Measurements from ENCODE around the gene MT1A.

MT1A gene

GRCh38 chr16:56606476-56607108 is 31.9 kb upstream of the MT1A start:
- TF ChIP-seq ZNF274 (IDR thresholded peaks at IDR 0.05; ENCODE audit: low read depth, low read length) = no peak
- H3K4me3 ChIP-seq (ENCODE audit: low read length) = no peak overlapping the region

- H3K4me3 ChIP-seq (ENCODE audit: low read length) = no peak overlapping the region
- no peak for TF ChIP-seq ZNF274 (IDR thresholded peaks at IDR 0.05; ENCODE audit: low read depth, low read length)
These were observed 31.3 kb upstream of the MT1A start for GRCh38 chr16:56607109-56607618.

DNA sequence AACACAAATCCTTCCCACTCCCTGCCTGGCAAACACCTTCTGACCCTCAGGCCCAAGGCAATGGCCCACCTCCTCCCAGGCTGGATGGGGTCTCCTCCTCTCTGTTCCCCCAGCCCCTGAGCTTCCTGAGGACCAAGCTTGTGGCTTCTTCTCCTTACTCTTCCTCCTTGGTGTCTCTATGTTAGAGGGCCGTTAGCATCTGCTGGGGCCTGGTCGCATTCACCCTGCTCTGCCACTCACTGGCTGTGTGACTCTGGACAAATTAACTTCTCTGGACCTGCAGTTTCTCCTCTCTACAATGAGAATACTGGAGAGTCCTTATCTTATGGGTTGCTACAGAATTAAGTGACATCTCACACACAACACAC is 30.8 kb upstream of the MT1A start:
- no peak for TF ChIP-seq ZNF274 (IDR thresholded peaks at IDR 0.05; ENCODE audit: low read depth, low read length)
- no peak overlapping the region for H3K4me3 ChIP-seq (ENCODE audit: low read length)

DNA sequence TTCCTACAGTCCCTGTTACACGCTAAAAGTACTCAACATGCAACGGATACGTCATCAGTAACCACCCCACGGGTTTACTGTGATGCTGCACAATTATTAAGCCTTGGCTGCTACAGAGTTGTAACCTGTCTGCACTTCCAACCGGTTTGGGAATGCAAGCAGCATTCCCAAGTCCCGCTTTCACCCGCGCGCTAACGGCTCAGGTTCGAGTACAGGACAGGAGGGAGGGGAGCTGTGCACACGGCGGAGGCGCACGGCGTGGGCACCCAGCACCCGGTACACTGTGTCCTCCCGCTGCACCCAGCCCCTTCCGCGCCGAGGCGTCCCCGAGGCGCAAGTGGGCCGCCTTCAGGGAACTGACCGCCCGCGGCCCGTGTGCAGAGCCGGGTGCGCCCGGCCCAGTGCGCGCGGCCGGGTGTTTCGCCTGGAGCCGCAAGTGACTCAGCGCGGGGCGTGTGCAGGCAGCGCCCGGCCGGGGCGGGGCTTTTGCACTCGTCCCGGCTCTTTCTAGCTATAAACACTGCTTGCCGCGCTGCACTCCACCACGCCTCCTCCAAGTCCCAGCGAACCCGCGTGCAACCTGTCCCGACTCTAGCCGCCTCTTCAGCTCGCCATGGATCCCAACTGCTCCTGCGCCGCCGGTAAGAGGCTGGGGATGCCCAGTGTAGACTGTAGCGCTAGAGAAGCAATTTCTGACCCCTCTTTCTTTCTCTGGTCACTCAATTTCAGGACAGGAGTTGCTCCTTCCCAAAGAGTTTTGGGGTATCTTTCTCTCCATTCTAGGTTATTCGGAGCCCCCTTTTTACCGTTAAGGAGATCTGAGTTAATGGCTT is 30.2 kb upstream of the MT1A start, which contains the start of gene MT2A:
Gene MT2A (plus strand): TSS at position 542 of the 833 bp plus-strand sequence. CDS start 72 bp downstream, at position 614.
- TF ChIP-seq ZNF274 (IDR thresholded peaks at IDR 0.05; ENCODE audit: low read depth, low read length) = no peak

GRCh38 chr16:56608876-56609462 is 29.5 kb upstream of the MT1A start:
- peak overlapping the region; percentile 69 for H3K4me3 ChIP-seq (ENCODE audit: low read length)
- no peak for TF ChIP-seq ZNF274 (IDR thresholded peaks at IDR 0.05; ENCODE audit: low read depth, low read length)

More for the DNA sequence above, 30.2 kb upstream of the MT1A start, which contains the start of gene MT2A:
- H3K4me3 ChIP-seq (ENCODE audit: low read length) = peak within 1 kb of the TSS; percentile 69

DNA sequence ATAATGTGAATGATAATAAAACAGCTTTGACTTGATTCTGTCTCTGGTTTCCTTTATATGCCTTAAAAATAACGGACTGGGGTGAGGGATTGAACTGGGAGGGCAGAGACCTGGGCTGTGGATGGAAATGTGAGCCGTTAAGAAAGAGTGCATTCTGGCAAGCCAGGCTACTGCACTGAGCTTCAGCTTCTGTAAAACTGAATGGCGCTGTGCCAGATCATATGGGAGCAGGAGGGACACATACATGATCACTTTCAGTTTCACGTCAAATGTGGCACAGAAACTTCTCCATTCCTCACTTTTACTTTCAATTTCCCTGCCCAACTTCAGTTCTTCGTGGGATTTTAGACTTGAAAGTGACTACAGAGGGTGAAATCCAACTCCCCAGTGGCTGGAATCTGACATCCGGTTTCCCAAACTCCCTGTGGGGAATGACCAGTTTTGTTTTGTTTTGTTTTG is 29.0 kb upstream of the MT1A start:
- H3K4me3 ChIP-seq (ENCODE audit: low read length) = peak overlapping the region; percentile 69
- no peak for TF ChIP-seq ZNF274 (IDR thresholded peaks at IDR 0.05; ENCODE audit: low read depth, low read length)

DNA sequence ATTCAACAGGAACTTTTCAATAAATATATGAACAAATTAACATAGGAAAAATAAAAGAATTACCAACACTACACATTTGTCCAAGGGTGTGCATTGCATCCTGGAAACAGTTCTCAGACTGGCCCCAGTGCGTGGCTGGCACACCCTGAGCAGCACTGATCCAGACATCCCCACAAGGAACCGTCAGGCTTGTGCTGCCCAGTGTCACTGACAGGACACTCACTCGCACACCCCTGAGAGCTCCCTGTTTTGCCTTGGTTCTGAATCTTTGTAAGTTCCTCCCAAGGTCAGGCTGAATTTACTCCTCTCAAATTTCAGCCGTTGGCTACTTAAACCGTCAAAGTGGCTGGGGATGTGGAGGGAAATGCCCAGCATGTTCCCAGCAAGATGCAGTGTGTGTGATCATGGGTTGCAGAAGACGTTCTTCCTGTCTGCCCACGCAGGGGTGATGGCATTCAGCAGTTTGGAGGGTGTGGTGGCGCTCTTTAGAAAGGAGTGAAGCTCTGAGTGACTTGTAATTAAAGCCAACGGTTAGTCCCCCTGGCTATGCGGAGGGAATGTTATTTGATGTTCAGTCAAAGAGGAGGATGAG is 28.4 kb upstream of the MT1A start:
- no peak for TF ChIP-seq ZNF274 (IDR thresholded peaks at IDR 0.05; ENCODE audit: low read depth, low read length)
- H3K4me3 ChIP-seq (ENCODE audit: low read length) = no peak overlapping the region; the same call in 1 of the 2 replicates

DNA sequence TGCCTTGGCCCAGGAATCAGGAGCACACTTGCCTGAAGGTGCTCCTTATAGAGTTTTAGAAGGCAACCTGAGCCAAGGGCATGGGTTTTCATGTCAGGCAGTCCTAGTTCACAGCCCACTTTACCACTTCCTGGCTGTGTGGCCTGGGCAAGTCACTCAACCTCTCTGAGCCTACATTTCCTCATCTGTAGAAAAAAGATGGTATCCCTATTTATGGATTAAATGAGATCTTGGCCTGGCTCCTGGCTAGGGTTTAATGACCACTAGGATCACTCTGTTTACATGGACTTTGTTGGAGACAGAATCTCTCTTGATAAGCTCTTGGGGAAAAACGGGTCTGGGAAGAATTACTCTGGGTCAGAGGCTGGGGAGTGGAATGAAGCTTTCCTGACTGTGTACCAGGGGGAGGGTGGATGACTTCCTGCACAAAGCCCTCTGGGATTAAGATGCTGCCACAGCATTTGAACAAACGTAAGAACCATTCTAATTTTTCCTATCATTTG is 27.8 kb upstream of the MT1A start:
- no peak overlapping the region for H3K4me3 ChIP-seq (ENCODE audit: low read length)
- TF ChIP-seq ZNF274 (IDR thresholded peaks at IDR 0.05; ENCODE audit: low read depth, low read length) = no peak

- no peak overlapping the region for H3K4me3 ChIP-seq (ENCODE audit: low read length)
- no peak for TF ChIP-seq ZNF274 (IDR thresholded peaks at IDR 0.05; ENCODE audit: low read depth, low read length)
These were observed 27.1 kb upstream of the MT1A start for GRCh38 chr16:56611281-56611833.

DNA sequence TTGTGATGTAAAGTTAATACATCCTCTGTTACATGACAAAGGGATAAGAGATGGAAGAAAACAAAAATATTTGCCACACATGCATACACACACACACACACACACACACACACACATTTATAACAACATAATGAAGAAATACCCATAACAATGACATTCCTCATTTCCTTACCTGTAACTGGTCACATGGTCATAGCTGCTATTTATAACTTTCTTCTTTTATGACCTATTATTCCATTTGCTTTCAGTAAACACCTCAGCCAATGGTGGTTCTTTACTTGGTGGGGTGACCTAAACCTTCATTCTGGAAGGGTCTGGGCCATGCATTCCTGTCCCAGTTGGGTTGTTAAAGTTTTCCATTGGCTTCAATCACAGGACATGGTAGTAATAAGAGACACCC is 24.8 kb upstream of the MT1A start:
- TF ChIP-seq ZNF274 (IDR thresholded peaks at IDR 0.05; ENCODE audit: low read depth, low read length) = no peak
- H3K4me3 ChIP-seq (ENCODE audit: low read length) = no peak overlapping the region

DNA sequence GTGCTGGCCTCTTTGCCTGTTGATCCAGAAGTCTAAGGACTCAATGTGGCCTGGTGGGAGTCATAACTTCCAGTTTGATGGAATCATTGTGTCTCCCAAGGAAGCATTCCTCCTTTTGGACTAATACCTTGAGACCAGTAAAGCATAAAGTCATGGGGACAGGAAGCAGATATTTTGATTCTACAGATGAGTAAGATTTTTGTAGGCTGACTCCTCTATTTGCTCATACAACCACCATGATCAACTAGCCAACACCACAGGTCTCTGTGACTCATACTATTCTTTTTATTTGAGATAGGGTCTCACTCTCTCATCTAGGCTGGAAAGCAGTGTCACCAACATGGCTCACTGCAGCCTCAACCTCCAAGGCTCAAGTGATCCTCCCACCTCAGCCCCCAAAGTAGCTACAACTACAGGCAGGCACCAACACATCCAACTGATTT is 23.9 kb upstream of the MT1A start:
- no peak for TF ChIP-seq ZNF274 (IDR thresholded peaks at IDR 0.05; ENCODE audit: low read depth, low read length)
- H3K4me3 ChIP-seq (ENCODE audit: low read length) = no peak overlapping the region

DNA sequence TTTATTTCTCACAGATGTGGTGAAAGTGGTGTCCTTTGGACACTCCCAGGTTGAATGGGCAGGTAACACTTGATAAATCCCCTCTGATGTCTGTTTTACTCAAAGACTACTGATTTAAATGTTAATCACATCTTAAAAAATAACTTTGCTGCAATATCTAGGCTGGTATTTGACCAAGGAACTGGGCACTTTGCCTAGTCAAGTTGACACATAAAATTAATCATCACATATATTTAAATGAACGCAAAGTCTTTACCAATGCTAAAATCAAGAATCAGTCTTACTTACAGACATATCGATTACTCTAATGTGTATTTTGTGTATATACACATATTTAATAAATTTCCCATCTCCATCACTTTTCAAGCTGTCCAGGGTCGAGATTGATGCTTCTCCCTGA is 23.1 kb upstream of the MT1A start:
- no peak for TF ChIP-seq ZNF274 (IDR thresholded peaks at IDR 0.05; ENCODE audit: low read depth, low read length)
- H3K4me3 ChIP-seq (ENCODE audit: low read length) = no peak overlapping the region

DNA sequence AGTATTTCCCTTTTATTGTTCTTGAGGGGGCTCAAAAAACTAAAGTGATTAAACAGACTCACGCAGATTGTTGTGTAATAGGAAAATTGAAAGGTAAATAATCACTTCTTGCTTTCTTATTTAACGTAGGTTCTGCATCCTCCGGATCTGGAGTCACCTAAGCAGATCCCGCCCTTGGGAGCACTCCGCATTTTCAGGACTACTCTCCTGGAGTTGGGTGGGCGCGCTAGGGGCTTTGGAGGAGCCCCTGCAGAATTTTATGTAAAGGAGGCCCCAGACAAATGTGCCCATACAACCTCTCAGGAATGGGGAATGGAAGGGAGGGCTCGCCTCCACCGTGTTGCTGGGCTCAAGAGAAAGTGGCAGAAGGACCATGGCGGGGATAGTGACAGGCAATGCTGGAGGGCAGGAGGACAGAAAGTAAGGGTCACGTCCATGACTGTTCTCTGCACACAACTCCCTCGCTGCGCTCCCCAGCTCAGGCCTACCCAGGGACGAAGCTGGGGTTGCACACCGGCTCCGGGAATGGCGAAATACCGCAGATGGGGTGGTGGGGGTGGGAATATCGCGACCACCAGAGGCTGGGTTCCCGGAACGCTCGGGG is 21.8 kb upstream of the MT1A start:
- TF ChIP-seq ZNF274 (IDR thresholded peaks at IDR 0.05; ENCODE audit: low read depth, low read length) = no peak
- no peak overlapping the region for H3K4me3 ChIP-seq (ENCODE audit: low read length)

All from GM08714 (cell line).